Left forelimb (tissue), 1 donor: ENCODE measurements around the gene RHBDD1.
A peak's percentile ranks its signal among the peaks of the same experiment; 100 is the strongest.

Source experiments
- DNase-seq: peaks from one replicate; pipeline ENCODE4 v3.0.0-alpha.2; 2018; ENCODE audit warnings: low spot score

RHBDD1 gene

GRCh38 chr2:226835796-226836547, at the start of gene RHBDD1:
RHBDD1 (plus strand) TSS chr2:226836054; CDS start chr2:226864694, 28,640 bp downstream.
- peak; percentile 96 for DNase-seq

DNA sequence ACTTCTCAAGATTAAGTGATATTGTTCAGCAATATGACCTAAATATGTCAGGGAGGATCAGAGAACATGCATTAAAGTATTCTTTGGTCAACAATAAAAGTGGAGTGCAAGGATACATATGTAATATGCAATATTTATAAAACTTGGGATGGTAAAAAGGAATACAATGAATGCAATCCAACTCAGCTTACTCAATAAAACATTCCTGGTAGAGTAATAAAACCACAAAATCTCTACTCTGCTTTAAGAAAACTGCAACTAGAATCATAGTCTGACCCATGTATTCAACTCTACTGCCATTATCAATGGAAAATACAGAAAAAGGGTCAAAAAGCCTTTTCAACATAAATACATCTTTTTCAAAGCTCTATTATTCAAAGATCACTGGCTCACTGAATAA, 47.8 kb upstream of the RHBDD1 start:
- DNase-seq, result no peak

GRCh38 chr2:226788881-226789490, 46.9 kb upstream of the RHBDD1 start:
- DNase-seq, result no peak

GRCh38 chr2:226790011-226790410, 45.8 kb upstream of the RHBDD1 start:
- DNase-seq, result no peak

- DNase-seq, result no peak
Measured at GRCh38 chr2:226790431-226790830, 45.4 kb upstream of the RHBDD1 start.

DNA sequence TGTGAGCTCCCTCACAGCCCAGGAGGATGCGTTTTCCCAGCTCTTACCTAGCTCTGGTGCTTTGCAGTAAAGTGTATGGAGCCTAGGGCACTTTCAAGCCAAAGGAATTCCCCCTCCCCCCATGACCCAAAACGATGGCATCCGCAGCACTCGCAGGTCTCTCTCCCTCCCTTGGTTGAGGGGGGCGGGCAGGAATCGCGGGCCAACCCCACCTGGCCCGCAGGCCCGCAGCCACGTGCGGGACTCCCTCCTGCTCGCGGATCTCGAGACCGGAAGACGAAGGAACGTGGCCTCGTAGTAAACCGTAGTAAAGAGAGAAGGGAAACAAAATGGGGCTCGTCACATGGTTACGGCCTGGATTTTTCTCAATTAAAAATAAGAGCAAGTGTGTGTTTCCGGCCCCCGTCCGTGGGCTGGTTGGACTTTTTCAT, 44.8 kb upstream of the RHBDD1 start:
- DNase-seq, result peak; percentile 72

- DNase-seq, result peak; percentile 94
Measured at GRCh38 chr2:226791487-226792081, 44.3 kb upstream of the RHBDD1 start.

GRCh38 chr2:226792155-226792881, 43.5 kb upstream of the RHBDD1 start:
- no peak for DNase-seq

- DNase-seq, result no peak
Measured at GRCh38 chr2:226793646-226794045, 42.2 kb upstream of the RHBDD1 start.

- DNase-seq, result no peak
Measured at GRCh38 chr2:226794196-226794661, 41.6 kb upstream of the RHBDD1 start.

GRCh38 chr2:226794751-226795171, 41.1 kb upstream of the RHBDD1 start:
- peak; percentile 64 for DNase-seq

DNA sequence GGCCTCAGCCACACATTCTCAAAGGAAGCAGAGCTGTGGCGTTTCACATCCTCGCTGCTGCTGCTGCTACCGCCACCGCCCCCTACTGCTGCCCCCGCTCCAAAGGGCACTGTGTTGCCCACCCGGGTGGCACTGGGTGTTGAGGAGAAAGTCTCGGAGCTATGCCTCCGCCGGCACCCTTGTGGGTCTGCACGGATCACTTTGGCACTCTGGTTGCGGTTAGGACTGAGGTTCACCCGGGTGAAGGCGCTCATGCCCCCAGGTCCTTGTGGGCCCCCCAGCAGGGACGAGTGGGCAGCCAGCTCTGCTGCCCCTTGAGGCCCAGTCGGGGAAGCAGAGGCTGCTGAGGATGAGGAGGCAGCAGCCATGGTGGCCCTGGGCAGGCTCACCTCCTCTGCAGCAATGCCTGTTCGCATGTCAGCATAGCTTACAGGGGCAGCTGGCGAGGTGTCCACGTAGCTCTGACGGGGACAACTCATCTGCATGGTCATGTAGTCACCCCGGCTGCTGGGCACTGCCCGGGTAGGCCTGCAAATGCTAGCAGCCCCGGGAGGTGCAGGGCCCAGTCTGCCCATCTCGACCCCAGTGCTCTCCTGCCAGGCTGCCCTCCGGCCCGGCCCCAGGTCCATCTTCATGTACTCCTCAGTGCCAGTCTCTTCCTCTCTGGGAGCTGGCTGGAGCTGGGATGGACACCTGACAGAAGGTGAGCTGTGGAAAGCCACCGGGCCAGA, 40.4 kb upstream of the RHBDD1 start:
- peak; percentile 67 for DNase-seq

GRCh38 chr2:226796012-226796839, 39.6 kb upstream of the RHBDD1 start:
- DNase-seq, result no peak

GRCh38 chr2:226796840-226797288, 39.0 kb upstream of the RHBDD1 start:
- DNase-seq, result peak; percentile 64

DNA sequence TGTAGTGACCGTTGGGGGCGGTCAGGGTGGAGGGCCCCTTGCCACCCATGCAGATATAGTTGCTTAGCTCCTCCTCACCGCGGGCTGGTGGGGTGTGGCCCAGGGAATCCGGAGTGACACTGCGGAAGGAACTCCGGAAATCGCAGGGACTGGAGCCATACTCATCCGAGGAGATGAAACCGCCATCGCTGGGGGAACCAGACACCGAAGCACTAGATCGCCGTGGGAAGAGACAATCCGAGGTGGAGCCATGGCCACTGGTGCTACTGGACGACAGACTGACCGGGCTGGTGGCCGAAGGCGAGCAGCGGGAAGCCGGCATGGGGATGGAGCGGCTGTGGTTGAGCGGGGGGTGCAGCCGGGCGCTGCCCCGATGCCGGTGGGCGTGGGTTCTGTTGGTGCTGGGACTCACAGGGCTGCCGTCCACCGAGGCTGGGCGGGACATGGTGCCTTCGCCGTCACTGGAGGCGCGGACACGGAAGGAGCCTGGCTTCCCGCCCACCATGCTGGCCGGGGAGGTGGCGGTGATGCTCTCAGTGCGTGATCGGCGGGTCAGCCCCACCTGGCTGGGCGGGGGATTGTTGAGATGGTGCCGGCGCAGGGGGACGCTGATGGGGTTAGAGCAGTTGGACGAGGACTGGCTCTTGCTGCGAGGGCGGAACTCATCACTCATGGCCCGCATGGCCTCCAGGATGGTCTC, 38.4 kb upstream of the RHBDD1 start:
- DNase-seq, result peak; percentile 66

DNA sequence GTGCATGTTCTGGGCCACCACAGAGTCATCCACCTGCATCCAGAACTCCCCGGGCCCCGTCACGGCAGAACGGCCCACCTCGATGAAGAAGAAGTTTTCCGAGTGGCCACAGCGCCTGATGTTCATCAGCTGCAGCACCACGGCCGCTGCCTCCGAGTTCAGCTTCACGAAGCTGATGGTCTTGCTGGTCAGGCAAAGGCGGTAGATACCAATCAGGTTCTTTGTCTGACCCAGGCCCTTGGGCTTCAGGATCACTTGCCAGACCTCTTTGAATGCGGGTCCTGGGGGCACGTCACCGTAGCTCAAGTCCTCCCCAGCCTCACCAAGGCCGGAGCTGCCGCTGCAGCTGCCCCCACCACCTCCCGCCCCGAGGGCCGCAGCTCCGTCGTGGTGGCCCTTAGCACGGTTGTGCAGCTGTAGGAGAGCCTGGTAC, 37.8 kb upstream of the RHBDD1 start:
- DNase-seq, result no peak

- peak; percentile 80 for DNase-seq
Measured at GRCh38 chr2:226798422-226799210, 37.2 kb upstream of the RHBDD1 start.

DNA sequence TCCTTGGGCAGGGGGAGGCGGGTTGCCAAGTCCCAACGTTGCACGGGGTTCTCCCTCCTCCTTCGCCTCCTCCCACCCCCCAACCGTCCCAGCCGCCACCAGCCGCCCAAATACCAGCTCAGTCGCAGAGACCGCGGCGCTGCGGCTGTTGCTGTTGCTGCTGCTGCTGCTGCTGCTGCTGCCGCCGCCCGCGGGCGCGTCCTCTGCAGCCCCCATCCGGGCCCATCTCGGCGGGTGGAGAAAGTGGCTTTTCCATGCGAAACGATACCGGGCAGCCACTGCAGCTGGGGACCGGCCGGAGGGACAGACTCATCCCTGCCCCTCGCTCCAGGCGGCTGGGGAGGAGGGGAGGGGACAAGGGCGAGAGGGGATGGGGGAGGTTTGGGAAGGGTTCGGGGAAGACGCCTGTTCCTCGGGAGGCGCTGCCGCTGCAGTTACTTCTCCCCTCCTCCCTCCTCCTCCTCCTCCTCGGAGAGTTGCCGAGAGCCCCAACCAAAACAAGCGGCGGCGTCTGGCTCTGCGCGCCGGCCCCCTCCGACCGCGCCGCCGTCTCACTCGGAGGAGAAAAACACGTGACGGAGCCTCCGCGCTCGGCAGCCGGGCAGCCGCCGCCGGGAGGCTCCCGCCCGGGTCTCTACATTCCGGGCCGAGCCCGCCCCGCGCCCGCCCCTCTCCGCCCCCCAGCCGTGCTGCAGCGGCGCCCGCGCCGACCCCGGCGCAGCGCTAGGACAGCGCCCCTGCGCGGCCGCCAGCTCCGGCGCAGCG, 36.5 kb upstream of the RHBDD1 start, which contains the start of gene IRS1:
TSS of gene IRS1 (minus strand) at position 610 of the 765 bp plus-strand sequence. CDS start 1,082 bp downstream, outside the sequence.
- peak; percentile 90 for DNase-seq
